ENCODE results near the gene CCND1. TPM values are rescaled to one million over a fixed set of nuclear protein-coding genes. Genes with fewer than 3 reads are reported as not detected.

CCND1 gene
- total RNA-seq, 1 experiment from 2014 or later: 106 TPM

- H3K36me3 Mint-ChIP-seq (ENCODE audit: insufficient read depth, unreplicated experiment): peaks cover 22% of the 10 kb centered on the region
- CTCF ChIA-PET: interaction anchor here (0.5 to 1.1 kb wide), 9 partner anchors 21 to 1438 kb away, joined by 3 to 6 read pairs (median 3); no protein-coding TSS in a partner anchor
- TF ChIP-seq CTCF (IDR thresholded peaks at IDR 0.05; ENCODE audit: unreplicated experiment): no peak
- DNase-seq (ENCODE audit: unreplicated experiment): peak; percentile 95
- BruUV-seq (replicated peaks): no TSS peak
- H3K4me1 Mint-ChIP-seq (ENCODE audit: insufficient read depth, unreplicated experiment): peaks cover 4% of the 10 kb centered on the region
- POLR2A ChIA-PET: interaction anchor here (0.6 to 2.1 kb wide), 23 partner anchors 10 to 1403 kb away, joined by 3 to 15 read pairs (median 4); partner anchors contain the start of genes C11orf24 and TPCN2
- H3K27me3 Mint-ChIP-seq (ENCODE audit: insufficient read depth, unreplicated experiment): no peaks in the 10 kb centered on the region
- peak within 1 kb of the TSS; percentile 90 for H3K27ac Mint-ChIP-seq (ENCODE audit: low read depth, unreplicated experiment)
- intact Hi-C loops (cut with micrococcal nuclease): no loop called here
- no peaks in the 10 kb centered on the region for H3K9me3 Mint-ChIP-seq (ENCODE audit: unreplicated experiment)
- peak within 1 kb of the TSS; percentile 95 for H3K4me3 Mint-ChIP-seq (ENCODE audit: unreplicated experiment)
These were observed 34.1 kb downstream of the CCND1 start, which contains the start of gene LTO1 for GRCh38 chr11:69674886-69675714. Gene LTO1 (minus strand): TSS chr11:69675353. CDS start chr11:69675239, 114 bp downstream.

GRCh38 chr11:69677749-69678148 is 36.8 kb downstream of the CCND1 start:
- ChIA-PET POLR2A (interaction anchor here (1.2 to 1.3 kb wide), 2 partner anchors 10 to 37 kb away, joined by 3 read pairs; partner anchors contain the start of gene CCND1), CTCF (interaction anchor here (1.9 to 4.6 kb wide), 2 partner anchors 211 to 232 kb away, joined by 7 to 11 read pairs; no protein-coding TSS in a partner anchor)
- Mint-ChIP-seq H3K27me3 (ENCODE audit: insufficient read depth, unreplicated experiment) (no peaks in the 10 kb centered on the region), H3K36me3 (ENCODE audit: insufficient read depth, unreplicated experiment) (peaks cover 6% of the 10 kb centered on the region), H3K4me1 (ENCODE audit: insufficient read depth, unreplicated experiment) (no peaks in the 10 kb centered on the region), H3K27ac (ENCODE audit: low read depth, unreplicated experiment) (no peak overlapping the region), H3K9me3 (ENCODE audit: unreplicated experiment) (no peaks in the 10 kb centered on the region), H3K4me3 (ENCODE audit: unreplicated experiment) (no peak overlapping the region)
- TF ChIP-seq CTCF (IDR thresholded peaks at IDR 0.05; ENCODE audit: unreplicated experiment): no peak
- no peak for DNase-seq (ENCODE audit: unreplicated experiment)
- no TSS peak for BruUV-seq (replicated peaks)
- intact Hi-C loops (cut with micrococcal nuclease): no loop called here

GRCh38 chr11:69680688-69681087 is 39.7 kb downstream of the CCND1 start:
- H3K4me3 Mint-ChIP-seq (ENCODE audit: unreplicated experiment): no peak overlapping the region
- DNase-seq (ENCODE audit: unreplicated experiment): no peak
- intact Hi-C loops (cut with micrococcal nuclease): loop anchor here (10.0 kb wide), 1 partner anchor 234 kb away; no protein-coding TSS in a partner anchor
- no peaks in the 10 kb centered on the region for H3K9me3 Mint-ChIP-seq (ENCODE audit: unreplicated experiment)
- no TSS peak for BruUV-seq (replicated peaks)
- no peak overlapping the region for H3K27ac Mint-ChIP-seq (ENCODE audit: low read depth, unreplicated experiment)
- H3K27me3 Mint-ChIP-seq (ENCODE audit: insufficient read depth, unreplicated experiment): no peaks in the 10 kb centered on the region
- no peak for TF ChIP-seq CTCF (IDR thresholded peaks at IDR 0.05; ENCODE audit: unreplicated experiment)
- H3K36me3 Mint-ChIP-seq (ENCODE audit: insufficient read depth, unreplicated experiment): peaks cover 6% of the 10 kb centered on the region
- no peaks in the 10 kb centered on the region for H3K4me1 Mint-ChIP-seq (ENCODE audit: insufficient read depth, unreplicated experiment)
- ChIA-PET POLR2A (no interaction called here), CTCF (interaction anchor here (1.1 to 4.6 kb wide), 2 partner anchors 208 to 230 kb away, joined by 3 to 11 read pairs; no protein-coding TSS in a partner anchor)

- H3K4me3 Mint-ChIP-seq (ENCODE audit: unreplicated experiment): no peak overlapping the region
- H3K27me3 Mint-ChIP-seq (ENCODE audit: insufficient read depth, unreplicated experiment): no peaks in the 10 kb centered on the region
- POLR2A ChIA-PET: interaction anchor here (0.8 kb wide), 1 partner anchor 12 kb away, joined by 3 read pairs; no protein-coding TSS in a partner anchor
- H3K9me3 Mint-ChIP-seq (ENCODE audit: unreplicated experiment): no peaks in the 10 kb centered on the region
- BruUV-seq (replicated peaks): no TSS peak
- no peak overlapping the region for H3K27ac Mint-ChIP-seq (ENCODE audit: low read depth, unreplicated experiment)
- no peaks in the 10 kb centered on the region for H3K4me1 Mint-ChIP-seq (ENCODE audit: insufficient read depth, unreplicated experiment)
- peaks cover 6% of the 10 kb centered on the region for H3K36me3 Mint-ChIP-seq (ENCODE audit: insufficient read depth, unreplicated experiment)
- intact Hi-C loops (cut with micrococcal nuclease): loop anchor here (10.0 kb wide), 1 partner anchor 233 kb away; no protein-coding TSS in a partner anchor
- CTCF ChIA-PET: interaction anchor here (0.7 kb wide), 1 partner anchor 1037 kb away, joined by 3 read pairs; no protein-coding TSS in a partner anchor
- no peak for DNase-seq (ENCODE audit: unreplicated experiment)
- no peak for TF ChIP-seq CTCF (IDR thresholded peaks at IDR 0.05; ENCODE audit: unreplicated experiment)
These were observed 41.3 kb downstream of the CCND1 start for GRCh38 chr11:69682221-69682620.
